ENCODE results near the gene DHRS3. TPM values are rescaled to one million over a fixed set of nuclear protein-coding genes. Genes with fewer than 3 reads are reported as not detected.

DHRS3 gene
- total RNA-seq, 2 experiments from 2014 or later, result 45.5 to 45.7 TPM

DNA sequence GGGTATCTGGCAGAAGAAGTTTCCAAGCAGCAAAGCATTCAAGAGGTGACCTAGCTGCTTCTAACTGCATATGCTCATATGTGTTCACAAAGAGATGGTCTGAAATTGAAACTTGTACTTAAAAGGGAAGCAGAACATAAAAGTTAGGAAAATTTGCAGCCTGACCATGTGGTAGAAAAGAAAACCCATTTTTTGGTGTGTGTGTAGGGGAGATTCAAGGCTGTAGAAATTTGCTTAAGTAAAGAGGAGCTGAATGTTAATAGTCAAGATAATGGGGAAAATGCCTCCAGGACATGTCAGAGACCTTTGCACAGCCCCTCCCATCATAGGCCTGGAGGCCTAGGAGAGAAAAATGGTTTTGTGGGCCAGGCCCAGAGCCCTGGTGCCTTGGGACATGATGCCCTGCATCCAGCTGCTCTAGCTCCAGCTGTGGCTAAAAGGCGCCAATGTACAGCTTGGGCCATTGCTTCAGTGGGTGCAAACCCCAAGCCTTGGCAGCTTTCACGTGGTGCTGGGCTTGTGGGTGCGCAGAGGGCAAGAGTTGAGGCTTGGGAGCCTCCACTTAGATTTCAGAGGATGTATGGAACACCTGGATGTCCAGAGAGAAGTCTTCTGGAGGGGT lies 54.9 kb downstream of the DHRS3 start:
- Mint-ChIP-seq H3K4me1 (ENCODE audit: low read depth) (peaks cover 2% of the 10 kb centered on the region), H3K4me3 (no peak overlapping the region), H3K9me3 (peaks cover 26% of the 10 kb centered on the region), H3K36me3 (ENCODE audit: low read depth) (peaks cover 30% of the 10 kb centered on the region), H3K27me3 (ENCODE audit: low read depth) (no peaks in the 10 kb centered on the region), H3K27ac (no peak overlapping the region)
- CTCF ChIA-PET, result no interaction called here
- no peak for DNase-seq
- intact Hi-C loops (cut with micrococcal nuclease), result no loop called here

DNA sequence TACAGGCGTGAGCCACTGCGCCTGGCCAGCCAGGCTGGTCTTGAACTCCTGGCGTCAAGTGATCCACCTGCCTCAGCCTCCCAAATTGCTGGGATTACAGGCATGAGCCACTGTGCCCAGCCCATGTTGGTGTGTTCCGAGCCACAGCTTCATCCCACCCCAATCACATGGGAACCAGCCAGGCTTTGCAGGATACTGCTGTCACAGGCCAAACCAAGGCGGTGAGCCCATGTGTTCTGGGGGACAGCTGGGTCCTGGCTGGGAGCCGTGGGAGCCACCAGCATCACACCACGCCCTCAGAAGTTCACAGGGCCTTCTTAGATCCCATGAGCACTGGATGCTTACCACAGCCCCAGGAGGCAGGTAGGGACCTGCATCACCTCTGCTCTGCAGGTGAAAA lies 56.9 kb downstream of the DHRS3 start:
- H3K4me1 Mint-ChIP-seq (ENCODE audit: low read depth), result peaks cover 2% of the 10 kb centered on the region
- peaks cover 15% of the 10 kb centered on the region for H3K36me3 Mint-ChIP-seq (ENCODE audit: low read depth)
- no peaks in the 10 kb centered on the region for H3K27me3 Mint-ChIP-seq (ENCODE audit: low read depth)
- no peak overlapping the region for H3K27ac Mint-ChIP-seq
- intact Hi-C loops (cut with micrococcal nuclease), result no loop called here
- H3K4me3 Mint-ChIP-seq, result no peak overlapping the region
- peaks cover 26% of the 10 kb centered on the region for H3K9me3 Mint-ChIP-seq
- CTCF ChIA-PET, result no interaction called here
- no peak for DNase-seq

DNA sequence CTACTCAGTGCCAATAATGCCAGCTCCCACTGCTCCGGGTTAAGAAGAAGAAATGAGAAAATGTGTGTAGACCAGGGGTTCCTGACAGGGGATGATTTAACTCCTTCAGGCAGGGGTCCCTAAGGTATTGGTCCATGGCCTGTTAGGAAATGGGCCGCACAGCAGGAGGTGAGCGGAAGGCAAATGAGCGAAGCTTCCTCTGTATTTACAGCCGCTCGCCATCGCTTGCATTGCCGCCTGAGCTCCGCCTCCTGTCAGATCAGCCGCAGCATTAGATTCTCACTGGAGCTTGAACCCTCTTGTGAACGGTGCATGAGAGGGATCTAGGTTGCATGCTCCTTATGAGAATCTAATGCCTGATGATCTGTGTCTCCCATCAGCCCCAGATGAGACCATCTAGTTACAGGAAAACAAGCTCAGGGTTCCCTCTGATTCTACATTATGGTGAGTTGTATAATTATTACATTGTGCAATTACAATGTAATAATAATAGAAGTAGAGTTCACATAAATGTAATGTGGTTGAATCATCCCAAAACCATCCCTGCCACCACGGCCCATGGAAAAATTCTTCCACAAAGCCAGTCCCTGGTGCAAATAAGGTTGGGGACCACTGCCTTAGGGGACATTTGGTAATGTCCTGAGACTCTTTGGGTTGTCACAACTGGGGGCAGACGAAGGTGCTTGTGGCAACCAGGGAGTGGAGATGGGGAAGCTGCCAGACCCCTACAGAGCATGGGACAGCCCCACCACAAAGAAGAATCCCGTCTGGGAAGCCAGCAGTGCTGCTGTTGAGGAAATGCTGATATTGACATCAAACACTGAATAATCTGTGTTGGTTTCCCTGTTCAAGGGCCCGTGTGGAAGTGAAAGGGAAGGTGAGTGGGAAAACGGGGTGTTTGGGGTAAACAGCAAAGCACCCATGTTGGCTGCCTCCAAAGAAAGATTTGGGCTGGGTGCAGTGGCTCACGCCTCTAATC lies 60.8 kb downstream of the DHRS3 start:
- CTCF ChIA-PET, result no interaction called here
- H3K4me3 Mint-ChIP-seq, result no peak overlapping the region
- no peak overlapping the region for H3K27ac Mint-ChIP-seq
- peaks cover under 1% of the 10 kb centered on the region for H3K9me3 Mint-ChIP-seq
- H3K27me3 Mint-ChIP-seq (ENCODE audit: low read depth), result no peaks in the 10 kb centered on the region
- intact Hi-C loops (cut with micrococcal nuclease), result no loop called here
- peaks cover 5% of the 10 kb centered on the region for H3K4me1 Mint-ChIP-seq (ENCODE audit: low read depth)
- no peak for DNase-seq
- no peaks in the 10 kb centered on the region for H3K36me3 Mint-ChIP-seq (ENCODE audit: low read depth)

DNA sequence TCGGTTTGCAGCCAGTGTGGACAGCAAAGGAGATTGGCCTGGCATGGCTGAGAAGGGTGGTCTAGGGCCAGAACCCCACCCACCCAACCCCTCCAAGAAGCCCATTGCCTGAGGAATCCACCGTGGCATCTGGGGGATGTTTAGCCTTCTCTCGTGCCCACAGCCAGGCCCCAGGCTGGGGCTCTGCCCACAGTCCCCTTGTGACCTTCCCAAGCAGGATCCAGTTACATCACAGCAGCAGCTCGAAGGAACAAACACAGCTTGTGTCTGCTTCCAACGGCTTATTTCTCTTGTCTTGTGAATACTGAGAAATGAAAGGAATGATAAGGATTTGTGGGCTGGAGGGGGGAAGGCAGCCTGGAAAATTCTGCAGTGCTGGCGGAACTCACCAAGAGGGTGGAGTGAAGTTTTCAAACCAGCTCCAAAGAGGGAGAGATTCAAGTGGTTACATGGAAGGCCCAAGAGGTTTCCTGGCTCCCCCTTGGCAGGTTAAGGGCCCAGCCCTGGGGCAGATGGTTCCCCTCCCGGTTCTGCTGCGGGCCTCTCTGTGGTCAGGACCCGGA lies 61.6 kb downstream of the DHRS3 start:
- intact Hi-C loops (cut with micrococcal nuclease), result no loop called here
- no peak for DNase-seq
- Mint-ChIP-seq H3K4me3 (no peak overlapping the region), H3K27me3 (ENCODE audit: low read depth) (no peaks in the 10 kb centered on the region), H3K27ac (no peak overlapping the region), H3K36me3 (ENCODE audit: low read depth) (no peaks in the 10 kb centered on the region), H3K9me3 (no peaks in the 10 kb centered on the region), H3K4me1 (ENCODE audit: low read depth) (peaks cover 5% of the 10 kb centered on the region)
- CTCF ChIA-PET, result interaction anchor here (0.6 kb wide), 1 partner anchor 68 kb away, joined by 4 read pairs; no protein-coding TSS in a partner anchor

DNA sequence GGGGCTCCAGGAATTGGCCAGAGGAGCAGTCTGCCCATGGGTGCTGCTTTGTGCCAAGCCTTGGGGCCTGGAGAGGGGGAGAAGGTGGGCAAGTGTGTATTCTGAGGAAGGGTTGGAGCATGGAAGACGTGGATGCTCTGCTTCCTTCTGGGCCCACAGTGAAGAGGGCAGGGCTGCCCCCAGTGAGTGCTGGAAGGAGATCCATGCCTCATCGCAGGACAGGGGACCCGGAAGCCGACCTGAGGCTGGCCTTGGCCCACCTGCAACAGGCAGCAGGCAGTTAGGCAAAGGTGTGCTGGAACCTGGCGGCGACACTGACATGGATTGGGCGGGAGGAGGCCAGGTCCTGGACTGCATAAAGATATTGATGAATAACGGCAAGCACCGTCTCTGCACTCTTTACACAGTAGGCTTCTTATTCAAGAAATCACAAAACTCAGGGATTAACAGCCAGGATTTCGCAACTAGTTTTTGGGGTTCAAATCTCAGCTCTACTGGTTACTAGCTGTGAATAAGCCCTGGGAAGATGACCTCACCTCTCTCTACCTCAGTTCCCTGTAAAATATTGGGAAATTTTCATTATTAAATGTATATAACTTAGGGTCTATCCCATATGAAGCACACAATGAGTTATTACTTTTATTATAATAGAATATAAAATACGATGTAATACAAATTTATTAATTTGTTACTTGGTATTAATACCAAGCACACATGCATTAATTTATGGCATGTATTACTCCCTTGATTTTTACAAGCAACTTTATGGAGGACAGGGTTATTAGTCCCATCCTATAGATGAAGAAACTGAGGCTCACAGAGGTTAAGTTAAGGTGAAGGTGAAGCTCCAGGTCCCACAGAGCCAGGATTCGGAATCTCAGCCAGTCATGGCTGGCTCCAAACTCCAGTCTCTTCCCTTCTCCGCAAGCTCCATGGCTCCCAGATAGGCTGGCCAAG lies 62.3 kb downstream of the DHRS3 start:
- intact Hi-C loops (cut with micrococcal nuclease), result no loop called here
- no peak for DNase-seq
- Mint-ChIP-seq H3K36me3 (ENCODE audit: low read depth) (no peaks in the 10 kb centered on the region), H3K27me3 (ENCODE audit: low read depth) (no peaks in the 10 kb centered on the region), H3K9me3 (no peaks in the 10 kb centered on the region), H3K4me1 (ENCODE audit: low read depth) (peaks cover 5% of the 10 kb centered on the region), H3K27ac (no peak overlapping the region), H3K4me3 (no peak overlapping the region)
- CTCF ChIA-PET, result interaction anchor here (0.6 kb wide), 1 partner anchor 67 kb away, joined by 4 read pairs; no protein-coding TSS in a partner anchor

DNA sequence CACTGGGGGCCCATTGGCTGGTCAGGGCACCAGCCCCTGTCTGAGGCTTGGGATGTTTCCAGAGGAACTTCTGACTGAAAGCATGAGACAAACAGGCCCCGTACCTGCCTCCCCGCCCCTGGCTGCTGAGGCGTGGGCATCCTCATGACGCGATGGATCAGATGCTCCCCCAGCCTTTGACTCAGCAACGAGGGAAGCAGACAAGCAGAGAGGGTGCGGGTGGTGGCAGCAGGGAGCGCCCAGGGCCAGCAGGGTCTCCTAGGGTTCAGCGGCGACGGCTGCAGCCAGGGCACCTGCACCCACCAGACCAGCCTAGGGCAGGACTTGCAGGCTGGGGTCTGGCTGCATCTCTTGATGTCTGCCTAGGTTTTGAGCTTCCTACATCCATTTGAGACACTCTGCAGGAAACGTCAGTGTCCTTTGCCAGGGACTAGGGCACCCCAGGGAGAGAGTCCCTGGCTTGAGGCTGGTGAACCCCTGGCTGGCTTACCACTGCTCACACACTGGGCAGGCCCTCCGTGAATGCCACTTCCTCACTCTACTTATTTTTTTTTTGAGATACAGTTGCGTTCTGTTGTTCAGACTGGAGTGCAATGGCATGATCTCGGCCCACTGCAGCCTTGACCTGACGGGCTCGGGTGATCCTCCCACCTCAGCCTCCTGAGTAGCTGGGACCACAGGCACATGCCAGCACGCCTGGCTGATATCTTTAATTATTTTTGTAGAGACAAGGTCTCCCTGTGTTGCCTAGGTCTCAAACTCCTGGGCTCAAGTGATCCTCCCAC lies 63.3 kb downstream of the DHRS3 start:
- H3K36me3 Mint-ChIP-seq (ENCODE audit: low read depth), result no peaks in the 10 kb centered on the region
- H3K27me3 Mint-ChIP-seq (ENCODE audit: low read depth), result no peaks in the 10 kb centered on the region
- no peaks in the 10 kb centered on the region for H3K9me3 Mint-ChIP-seq
- intact Hi-C loops (cut with micrococcal nuclease), result no loop called here
- peaks cover 6% of the 10 kb centered on the region for H3K4me1 Mint-ChIP-seq (ENCODE audit: low read depth)
- DNase-seq, result no peak
- no peak overlapping the region for H3K4me3 Mint-ChIP-seq
- CTCF ChIA-PET, result no interaction called here
- H3K27ac Mint-ChIP-seq, result no peak overlapping the region

DNA sequence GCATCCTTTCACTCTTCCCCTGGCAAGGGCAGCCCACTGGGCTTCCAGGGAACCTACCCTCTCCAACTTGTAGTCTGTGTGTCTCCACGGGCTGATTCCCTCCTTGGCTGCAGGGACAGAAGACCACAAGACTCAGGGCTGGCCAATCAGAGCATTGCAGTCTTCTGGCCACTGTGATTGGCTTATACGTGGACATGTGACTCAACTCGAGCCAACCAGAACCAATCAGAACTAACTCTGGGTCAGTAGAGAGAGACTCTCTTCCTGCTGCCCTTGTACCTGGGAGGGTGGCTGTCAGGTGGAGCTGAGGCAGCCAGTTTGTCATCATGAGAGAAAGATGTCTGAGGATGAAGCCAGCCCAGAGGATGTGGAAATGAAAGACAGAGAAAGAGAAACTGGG lies 64.0 kb downstream of the DHRS3 start:
- CTCF ChIA-PET, result no interaction called here
- Mint-ChIP-seq H3K27me3 (ENCODE audit: low read depth) (no peaks in the 10 kb centered on the region), H3K4me3 (no peak overlapping the region), H3K4me1 (ENCODE audit: low read depth) (peaks cover 6% of the 10 kb centered on the region), H3K27ac (no peak overlapping the region), H3K9me3 (no peaks in the 10 kb centered on the region), H3K36me3 (ENCODE audit: low read depth) (no peaks in the 10 kb centered on the region)
- no peak for DNase-seq
- intact Hi-C loops (cut with micrococcal nuclease), result no loop called here

DNA sequence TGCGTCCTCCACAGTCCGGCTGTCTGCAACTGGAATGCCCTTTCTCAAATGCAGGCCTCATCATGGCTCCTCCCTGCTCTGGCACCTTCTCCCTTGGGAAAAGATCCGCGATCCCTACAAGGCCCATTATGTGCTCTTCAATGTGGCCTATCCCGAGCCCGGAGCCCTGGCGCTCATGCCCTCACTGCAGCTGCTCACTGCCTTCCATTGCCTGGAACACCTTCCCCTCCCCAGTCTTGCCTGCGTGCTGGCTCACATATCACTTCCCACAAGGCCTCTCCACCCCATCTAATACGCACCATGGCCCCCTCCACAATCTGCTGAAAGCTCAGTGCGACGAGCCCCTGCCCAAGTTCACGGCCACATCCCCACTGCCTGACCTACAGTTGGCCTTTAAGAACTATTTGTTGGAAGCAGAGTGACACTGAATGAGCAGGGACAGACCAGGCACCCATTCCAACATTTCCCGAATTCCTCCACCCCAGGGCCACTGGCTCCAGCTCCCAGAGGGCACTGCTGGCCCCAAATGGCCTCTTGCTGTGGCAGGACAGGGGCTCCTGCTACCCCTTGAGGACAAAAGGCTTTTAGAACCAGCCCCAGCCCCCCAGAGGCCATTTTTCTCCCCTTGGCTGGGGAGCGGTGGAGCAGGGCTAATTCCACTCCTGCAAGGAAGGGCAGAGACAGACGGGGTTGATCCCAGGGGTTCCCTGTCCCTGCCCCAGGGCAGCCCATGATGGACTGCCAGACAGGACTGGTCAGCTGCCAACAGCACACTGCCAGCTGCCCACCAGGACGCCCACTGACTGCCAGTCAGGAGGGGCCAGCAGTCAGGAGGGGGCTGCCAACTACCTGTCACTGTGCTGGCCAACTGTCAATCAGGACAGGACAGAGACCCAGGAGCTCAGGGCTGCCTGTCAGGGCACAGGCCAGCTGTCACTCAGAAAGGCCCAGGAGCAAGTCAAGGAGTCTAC lies 64.8 kb downstream of the DHRS3 start:
- H3K36me3 Mint-ChIP-seq (ENCODE audit: low read depth), result no peaks in the 10 kb centered on the region
- DNase-seq, result no peak
- H3K4me3 Mint-ChIP-seq, result no peak overlapping the region
- intact Hi-C loops (cut with micrococcal nuclease), result no loop called here
- CTCF ChIA-PET, result no interaction called here
- no peaks in the 10 kb centered on the region for H3K9me3 Mint-ChIP-seq
- H3K27me3 Mint-ChIP-seq (ENCODE audit: low read depth), result no peaks in the 10 kb centered on the region
- no peak overlapping the region for H3K27ac Mint-ChIP-seq
- H3K4me1 Mint-ChIP-seq (ENCODE audit: low read depth), result peaks cover 6% of the 10 kb centered on the region

DNA sequence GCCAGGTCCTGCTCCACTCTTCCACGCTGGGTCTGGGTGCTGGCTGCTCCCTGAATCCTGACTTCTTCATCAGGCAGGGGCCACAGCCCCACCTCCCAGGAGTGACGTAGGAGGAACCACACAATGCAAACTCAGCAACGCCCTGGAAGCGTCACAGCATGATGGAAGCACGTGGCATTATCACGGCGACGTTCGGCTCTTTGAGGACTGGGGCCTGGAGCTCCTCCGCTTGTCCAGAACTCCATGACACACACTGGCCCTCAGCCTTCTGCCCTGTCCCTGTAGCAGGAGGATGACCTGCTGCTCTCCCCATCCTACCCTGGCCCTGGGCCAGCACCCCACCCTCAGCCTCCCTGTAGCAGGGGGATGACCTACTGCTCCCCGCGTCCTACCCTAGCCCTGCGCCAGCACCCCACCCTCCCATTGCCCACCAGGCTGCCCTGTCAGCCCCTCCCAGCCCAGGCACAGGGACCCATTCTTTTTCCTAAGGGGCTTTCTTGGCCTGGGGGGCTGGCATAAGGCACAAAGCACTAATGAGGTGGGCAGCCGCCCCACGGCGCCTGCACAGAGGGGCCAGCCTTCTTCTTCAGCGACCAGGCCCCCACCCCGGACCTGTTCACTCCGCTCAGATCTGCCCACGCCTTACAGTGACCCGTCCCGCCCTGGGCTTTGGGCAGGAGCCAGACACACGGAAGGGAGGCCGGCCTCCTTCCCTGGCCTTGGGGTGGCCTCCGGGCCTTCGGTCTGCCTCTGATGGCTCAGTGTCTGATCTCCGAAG lies 65.7 kb downstream of the DHRS3 start:
- CTCF ChIA-PET, result no interaction called here
- Mint-ChIP-seq H3K27ac (no peak overlapping the region), H3K4me3 (no peak overlapping the region), H3K9me3 (no peaks in the 10 kb centered on the region), H3K27me3 (ENCODE audit: low read depth) (no peaks in the 10 kb centered on the region), H3K36me3 (ENCODE audit: low read depth) (no peaks in the 10 kb centered on the region), H3K4me1 (ENCODE audit: low read depth) (peaks cover 6% of the 10 kb centered on the region)
- intact Hi-C loops (cut with micrococcal nuclease), result no loop called here
- DNase-seq, result no peak

DNA sequence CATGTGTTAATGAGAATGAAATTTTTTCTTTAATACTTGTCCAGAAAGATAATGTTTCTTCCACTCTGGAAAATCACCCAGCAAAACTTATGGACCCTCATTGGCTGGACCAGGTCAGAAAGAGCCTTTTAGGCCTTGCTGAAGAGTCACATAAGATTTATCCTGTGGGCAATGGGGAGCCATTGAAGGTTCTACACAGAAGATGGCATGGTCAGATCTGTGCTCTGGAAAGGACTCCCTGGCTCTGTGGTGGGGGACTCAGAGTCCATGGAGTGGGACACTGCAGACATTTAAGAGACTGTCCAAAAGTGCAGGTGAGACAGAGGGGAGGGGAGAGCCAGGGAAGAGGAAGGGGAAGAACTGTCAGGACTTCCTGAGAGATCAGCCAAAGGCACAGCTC lies 66.4 kb downstream of the DHRS3 start:
- DNase-seq, result no peak
- intact Hi-C loops (cut with micrococcal nuclease), result no loop called here
- Mint-ChIP-seq H3K36me3 (ENCODE audit: low read depth) (no peaks in the 10 kb centered on the region), H3K27me3 (ENCODE audit: low read depth) (no peaks in the 10 kb centered on the region), H3K27ac (no peak overlapping the region), H3K4me1 (ENCODE audit: low read depth) (peaks cover 6% of the 10 kb centered on the region), H3K9me3 (no peaks in the 10 kb centered on the region), H3K4me3 (no peak overlapping the region)
- CTCF ChIA-PET, result no interaction called here
